ENCODE results near the gene STAT5B. TPM values are rescaled to one million over a fixed set of nuclear protein-coding genes. Genes with fewer than 3 reads are reported as not detected.

STAT5B gene
- total RNA-seq, 4 donors from 2014 or later, result 52.7 to 105 (median 57.6) TPM

DNA sequence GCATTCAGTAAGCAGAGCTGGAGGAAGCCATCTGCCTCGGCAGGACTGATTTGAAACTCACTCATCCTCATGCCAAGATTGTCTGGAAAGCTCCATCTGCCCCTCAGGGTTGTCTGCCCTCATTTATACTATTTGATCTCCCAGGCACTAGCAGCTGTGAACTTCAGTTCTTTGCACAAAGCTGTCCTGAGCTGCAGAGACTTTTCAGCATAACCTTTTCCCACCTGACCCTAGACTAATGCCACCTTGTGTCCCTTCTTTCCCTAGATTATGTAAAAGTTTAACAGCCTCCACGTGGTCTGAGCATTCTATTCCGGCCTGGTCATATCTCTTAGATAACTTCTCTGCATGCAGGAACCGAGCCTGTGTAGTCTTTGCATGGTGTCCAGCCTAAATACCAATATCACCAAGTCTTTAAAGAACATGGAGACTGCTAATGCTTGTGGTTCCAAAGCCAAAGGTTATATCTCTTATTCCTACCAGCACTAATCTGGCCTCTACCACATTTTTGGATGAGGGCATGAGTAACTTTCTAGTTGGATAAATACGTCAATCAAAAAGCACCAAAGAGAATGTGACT lies 41.2 kb upstream of the STAT5B start:
- 71% methylated on average over 5 of the region's 5 CpGs for WGBS
- no peaks in the 10 kb centered on the region for H3K27me3 ChIP-seq
- peaks cover 95% of the 10 kb centered on the region for H3K36me3 ChIP-seq
- no peak for DNase-seq (ENCODE audit: low spot score in 2 of 2)
- peaks cover 20% of the 10 kb centered on the region for H3K4me1 ChIP-seq
- H3K9me3 ChIP-seq, result no peaks in the 10 kb centered on the region
- H3K27ac ChIP-seq, result no peak overlapping the region
- no peak overlapping the region for H3K4me3 ChIP-seq
- TF ChIP-seq POLR2AphosphoS5 (IDR thresholded peaks at IDR 0.05), result no peak
- TF ChIP-seq POLR2A (IDR thresholded peaks at IDR 0.05), result no peak
- no peak for TF ChIP-seq EP300 (IDR thresholded peaks at IDR 0.05)
- TF ChIP-seq CTCF (IDR thresholded peaks at IDR 0.05), result no peak

DNA sequence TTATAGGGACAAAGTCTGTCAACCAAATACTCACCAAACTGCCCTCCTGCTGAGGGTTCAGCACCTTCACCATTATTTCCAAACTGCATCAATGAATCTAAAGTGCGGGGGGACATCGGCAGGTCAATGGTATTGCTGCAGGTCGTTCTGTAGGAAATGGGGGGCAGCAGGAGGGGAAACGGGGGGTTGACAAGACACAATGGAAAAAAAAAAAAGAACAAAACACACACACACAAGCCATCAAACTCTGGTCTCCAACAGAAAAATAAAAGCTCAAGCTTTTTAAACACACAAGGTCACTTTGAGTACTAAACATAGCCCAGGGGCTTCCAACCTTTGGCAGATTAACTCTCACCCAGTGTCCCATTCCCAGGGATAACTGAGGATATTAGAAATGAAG lies 40.6 kb upstream of the STAT5B start:
- peaks cover 26% of the 10 kb centered on the region for H3K4me1 ChIP-seq
- 86% methylated on average over 4 of the region's 4 CpGs for WGBS
- no peak overlapping the region for H3K27ac ChIP-seq
- H3K4me3 ChIP-seq, result no peak overlapping the region
- TF ChIP-seq EP300 (IDR thresholded peaks at IDR 0.05), result no peak
- no peak for TF ChIP-seq CTCF (IDR thresholded peaks at IDR 0.05)
- peaks cover 89% of the 10 kb centered on the region for H3K36me3 ChIP-seq
- H3K27me3 ChIP-seq, result no peaks in the 10 kb centered on the region
- no peaks in the 10 kb centered on the region for H3K9me3 ChIP-seq
- no peak for DNase-seq (ENCODE audit: low spot score in 2 of 2)

DNA sequence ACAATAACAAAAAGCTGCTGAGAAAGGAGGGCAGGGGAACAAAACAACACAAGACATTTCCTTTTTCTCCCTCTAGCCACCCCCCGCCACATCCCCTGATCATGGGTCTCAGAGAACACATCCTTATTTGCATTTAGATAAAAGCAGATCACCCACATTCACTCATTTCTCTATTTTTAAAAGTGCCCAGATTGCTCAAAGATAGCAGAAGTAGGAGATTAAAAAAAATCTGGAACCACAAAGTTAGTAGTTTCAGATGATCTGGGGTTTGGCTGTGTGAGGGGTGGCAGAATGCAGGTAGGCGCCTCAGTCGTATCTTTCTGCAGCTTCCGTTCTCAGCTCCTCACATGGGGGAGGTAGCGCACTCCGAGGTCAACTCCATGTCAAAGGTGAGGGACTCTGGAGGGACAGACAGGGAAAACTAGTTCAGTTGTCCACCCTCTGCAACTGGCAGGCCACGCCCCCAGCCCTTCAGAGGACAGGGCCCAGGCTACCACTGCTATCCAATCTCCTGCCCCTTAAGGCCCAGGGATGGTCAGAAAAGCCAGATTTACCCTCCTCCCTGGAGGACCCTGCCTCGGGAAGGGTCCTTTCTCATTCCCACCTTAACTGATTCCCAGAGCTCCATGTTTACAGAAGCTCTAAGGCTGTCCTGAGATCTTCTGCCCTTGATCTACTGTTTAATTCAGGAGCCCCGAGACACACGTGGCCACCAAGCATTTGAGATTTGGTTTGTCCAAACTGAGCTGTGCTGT lies 39.4 kb upstream of the STAT5B start:
- 81% methylated on average over 10 of the region's 10 CpGs for WGBS
- peaks cover 37% of the 10 kb centered on the region for H3K4me1 ChIP-seq
- H3K27me3 ChIP-seq, result no peaks in the 10 kb centered on the region
- no peak overlapping the region for H3K4me3 ChIP-seq
- TF ChIP-seq POLR2A (IDR thresholded peaks at IDR 0.05) (no peak), EP300 (IDR thresholded peaks at IDR 0.05) (no peak), POLR2AphosphoS5 (IDR thresholded peaks at IDR 0.05) (no peak), CTCF (IDR thresholded peaks at IDR 0.05) (no peak)
- no peaks in the 10 kb centered on the region for H3K9me3 ChIP-seq
- H3K27ac ChIP-seq, result no peak overlapping the region
- no peak for DNase-seq (ENCODE audit: low spot score in 2 of 2)
- peaks cover 80% of the 10 kb centered on the region for H3K36me3 ChIP-seq

DNA sequence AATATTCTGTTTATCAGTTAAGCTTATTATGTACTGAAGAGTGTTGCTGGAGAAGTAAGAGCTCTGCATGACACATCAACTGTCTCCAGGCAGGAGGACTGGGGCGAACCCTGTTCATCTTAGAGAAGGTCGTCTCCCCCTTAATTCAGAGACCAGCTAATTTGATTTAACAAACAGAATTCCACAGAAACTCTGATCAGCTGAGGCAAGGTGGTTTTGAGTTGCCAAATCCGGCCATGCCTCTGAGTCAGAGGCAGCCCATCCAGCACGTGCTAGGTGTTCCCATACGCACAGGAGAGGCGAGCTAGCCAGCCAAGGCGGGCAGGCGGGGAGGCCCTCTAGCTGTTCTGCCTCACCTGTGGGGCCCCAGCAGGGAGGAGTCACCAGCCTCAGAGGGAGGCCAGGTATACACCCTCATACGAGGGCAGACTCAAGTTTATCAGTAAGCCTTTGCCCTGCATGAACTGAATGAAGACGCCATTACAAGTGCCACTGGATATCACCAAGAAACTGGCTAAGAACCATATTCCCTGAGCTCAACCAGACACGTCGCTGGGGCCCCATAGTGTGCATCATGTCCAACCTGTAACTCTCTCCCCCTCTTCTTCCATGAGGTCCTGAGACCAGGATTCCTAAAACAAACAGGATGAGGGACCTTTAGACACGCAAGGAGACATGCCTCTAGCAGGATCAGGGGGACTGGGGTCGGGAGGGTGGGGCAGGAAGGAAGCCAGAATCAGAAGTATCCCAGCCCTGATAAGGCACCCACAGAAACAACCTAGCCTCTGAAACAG lies 37.8 kb upstream of the STAT5B start:
- Histone ChIP-seq H3K27me3 (no peaks in the 10 kb centered on the region), H3K36me3 (peaks cover 79% of the 10 kb centered on the region), H3K4me1 (peaks cover 39% of the 10 kb centered on the region), H3K9me3 (no peaks in the 10 kb centered on the region), H3K4me3 (no peak overlapping the region), H3K27ac (peak overlapping the region; percentile 41)
- no peak for TF ChIP-seq POLR2A (IDR thresholded peaks at IDR 0.05)
- TF ChIP-seq CTCF (IDR thresholded peaks at IDR 0.05), result no peak
- TF ChIP-seq POLR2AphosphoS5 (IDR thresholded peaks at IDR 0.05), result no peak
- TF ChIP-seq EP300 (IDR thresholded peaks at IDR 0.05), result no peak
- WGBS, result 67% methylated on average over 10 of the region's 14 CpGs
- DNase-seq (ENCODE audit: low spot score in 2 of 2), result no peak

DNA sequence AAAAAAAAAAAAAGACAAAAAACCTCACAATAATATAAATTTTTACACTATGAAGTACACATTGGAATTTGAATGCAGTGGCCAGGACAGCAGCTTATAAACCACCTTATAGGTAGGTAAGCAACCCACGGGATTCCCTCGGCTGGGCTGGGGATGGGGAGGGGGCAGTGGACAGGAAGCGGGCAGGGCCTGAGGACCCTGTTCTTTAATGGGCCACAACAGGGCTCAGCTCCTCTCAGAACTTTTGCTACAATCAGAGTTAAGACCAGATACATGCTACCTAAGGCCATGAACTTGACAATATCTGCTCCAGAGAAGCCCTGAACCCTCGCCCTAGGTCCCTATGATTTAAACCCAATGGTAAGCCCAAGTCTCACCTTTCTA lies 37.2 kb upstream of the STAT5B start:
- no peak for DNase-seq (ENCODE audit: low spot score in 2 of 2)
- 80% methylated on average over 4 of the region's 4 CpGs for WGBS
- peak overlapping the region; percentile 41 for H3K27ac ChIP-seq
- no peaks in the 10 kb centered on the region for H3K27me3 ChIP-seq
- H3K36me3 ChIP-seq, result peaks cover 79% of the 10 kb centered on the region
- H3K9me3 ChIP-seq, result no peaks in the 10 kb centered on the region
- H3K4me3 ChIP-seq, result no peak overlapping the region
- H3K4me1 ChIP-seq, result peaks cover 39% of the 10 kb centered on the region
- TF ChIP-seq EP300 (IDR thresholded peaks at IDR 0.05) (no peak), CTCF (IDR thresholded peaks at IDR 0.05) (no peak), POLR2A (IDR thresholded peaks at IDR 0.05) (no peak), POLR2AphosphoS5 (IDR thresholded peaks at IDR 0.05) (no peak)

Data from suprapubic skin (tissue), 4 donors.